ENCODE measurements around the gene TMEM150B.

- TF ChIP-seq REST (IDR thresholded peaks at IDR 0.05; ENCODE audit: low read depth) (no peak), MAX (IDR thresholded peaks at IDR 0.05) (no peak), RAD21 (IDR thresholded peaks at IDR 0.05; ENCODE audit: low read depth) (no peak), ZBTB33 (IDR thresholded peaks at IDR 0.05; ENCODE audit: extremely low read depth, insufficient replicate concordance, low read length) (no peak), POLR2AphosphoS5 (IDR thresholded peaks at IDR 0.05; ENCODE audit: low read depth, low read length) (no peak), POLR2A (IDR thresholded peaks at IDR 0.05; ENCODE audit: borderline replicate concordance, extremely low read depth, insufficient read depth, insufficient read length) (no peak), EZH2phosphoT487 (IDR thresholded peaks at IDR 0.05; ENCODE audit: borderline replicate concordance) (no peak), JUND (IDR thresholded peaks at IDR 0.05) (no peak)
- TF ChIP-seq, protein P1, sequence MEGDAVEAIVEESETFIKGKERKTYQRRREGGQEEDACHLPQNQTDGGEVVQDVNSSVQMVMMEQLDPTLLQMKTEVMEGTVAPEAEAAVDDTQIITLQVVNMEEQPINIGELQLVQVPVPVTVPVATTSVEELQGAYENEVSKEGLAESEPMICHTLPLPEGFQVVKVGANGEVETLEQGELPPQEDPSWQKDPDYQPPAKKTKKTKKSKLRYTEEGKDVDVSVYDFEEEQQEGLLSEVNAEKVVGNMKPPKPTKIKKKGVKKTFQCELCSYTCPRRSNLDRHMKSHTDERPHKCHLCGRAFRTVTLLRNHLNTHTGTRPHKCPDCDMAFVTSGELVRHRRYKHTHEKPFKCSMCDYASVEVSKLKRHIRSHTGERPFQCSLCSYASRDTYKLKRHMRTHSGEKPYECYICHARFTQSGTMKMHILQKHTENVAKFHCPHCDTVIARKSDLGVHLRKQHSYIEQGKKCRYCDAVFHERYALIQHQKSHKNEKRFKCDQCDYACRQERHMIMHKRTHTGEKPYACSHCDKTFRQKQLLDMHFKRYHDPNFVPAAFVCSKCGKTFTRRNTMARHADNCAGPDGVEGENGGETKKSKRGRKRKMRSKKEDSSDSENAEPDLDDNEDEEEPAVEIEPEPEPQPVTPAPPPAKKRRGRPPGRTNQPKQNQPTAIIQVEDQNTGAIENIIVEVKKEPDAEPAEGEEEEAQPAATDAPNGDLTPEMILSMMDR (IDR thresholded peaks at IDR 0.05 in 2 of 3, conservative IDR thresholded peaks at IDR 0.05 in 1 of 3; ENCODE audit: borderline replicate concordance in 1 of 3, insufficient read depth in 1 of 3, low read depth in 2 of 3, low read length in 2 of 3): no peak
Measured at GRCh38 chr19:55348317-55349034, 23.3 kb upstream of the TMEM150B start.

Measured in HCT116 (cell line).